K562 (cell line): Measurements from ENCODE around the gene STK36.

Experiments used
- BDP1 ChIP-seq: IDR thresholded peaks from 3 replicates; pipeline ENCODE4 v1.6.1; 2011; ENCODE audit not compliant: insufficient read length, insufficient read depth
- EZH2 ChIP-seq: IDR thresholded peaks from 2 replicates; pipeline ENCODE4 v1.6.1; 2012; ENCODE audit warnings: low read depth, mild to moderate bottlenecking, inconsistent platforms, low read length, borderline replicate concordance
- GTF2A2 ChIP-seq: IDR thresholded peaks from 2 replicates; pipeline ENCODE4 v1.6.1; 2016; ENCODE audit warnings: mild to moderate bottlenecking, missing genetic modification characterization, missing compliant biosample characterization
- JUNB ChIP-seq: fragments of 450-650 bp; formaldehyde crosslinking; conservative IDR thresholded peaks from 2 replicates; pipeline ENCODE4 v1.4.0; 2020; ENCODE audit warnings: mild to moderate bottlenecking
- KAT7 ChIP-seq: sonication (generic); formaldehyde crosslinking; IDR thresholded peaks from 2 replicates; pipeline ENCODE4 v1.8.0; 2022; ENCODE audit warnings: missing genetic modification reagents, mild to moderate bottlenecking, borderline replicate concordance
- MTA3 ChIP-seq: fragments of 450-650 bp; formaldehyde crosslinking; IDR thresholded peaks from 2 replicates; pipeline ENCODE4 v1.6.1; 2017; ENCODE audit warnings: mild to moderate bottlenecking, borderline replicate concordance
- MXI1 ChIP-seq: IDR thresholded peaks from 2 replicates; pipeline ENCODE4 v1.6.1; 2011; ENCODE audit warnings: low read depth, mild to moderate bottlenecking, improper control_type of control experiment, low read length
- POLR2AphosphoS5 ChIP-seq: IDR thresholded peaks from 2 replicates; pipeline ENCODE4 v1.6.1; 2011; ENCODE audit warnings: mild to moderate bottlenecking, low read depth, low read length, moderate library complexity; ENCODE audit not compliant: control insufficient read depth, insufficient read depth
- RFX5 ChIP-seq: IDR thresholded peaks from 2 replicates; pipeline ENCODE4 v1.6.1; 2011; ENCODE audit warnings: low read depth, mild to moderate bottlenecking, improper control_type of control experiment, low read length
- SRSF9 ChIP-seq: fragments of 200-400 bp; formaldehyde crosslinking; IDR thresholded peaks from 2 replicates; pipeline ENCODE4 v1.6.1; 2017; ENCODE audit warnings: low read depth, low read length, borderline replicate concordance
- TEAD1 ChIP-seq, 2 experiments: fragments of 450-650 bp in 1 of 2; sonication (generic) in 1 of 2; formaldehyde crosslinking; IDR thresholded peaks; 2 replicates each; pipeline versions ENCODE4 v1.4.0 to v1.8.0; 2020 to 2022; ENCODE audit warnings: mild to moderate bottlenecking in 2 of 2, missing genetic modification reagents in 1 of 2
- TF ChIP-seq, protein P1 (sequence below), 3 experiments: IDR thresholded peaks in 2 of 3; conservative IDR thresholded peaks in 1 of 3; 2 replicates each; pipeline ENCODE4 v1.5.1; 2011 to 2012; ENCODE audit warnings: low read length in 3 of 3, mild to moderate bottlenecking in 3 of 3, control low read depth in 2 of 3, improper control_type of control experiment in 1 of 3, inconsistent platforms in 1 of 3, low read depth in 1 of 3, mixed read lengths in 1 of 3, moderate library complexity in 1 of 3; ENCODE audit not compliant: insufficient read depth in 2 of 3
- TF ChIP-seq, protein P2 (sequence below): fragments of 250-450 bp; sonication (Bioruptor Pico); IDR thresholded peaks from 2 replicates; pipeline ENCODE4 v1.5.0; 2021; ENCODE audit warnings: mild to moderate bottlenecking, borderline replicate concordance

DNA sequence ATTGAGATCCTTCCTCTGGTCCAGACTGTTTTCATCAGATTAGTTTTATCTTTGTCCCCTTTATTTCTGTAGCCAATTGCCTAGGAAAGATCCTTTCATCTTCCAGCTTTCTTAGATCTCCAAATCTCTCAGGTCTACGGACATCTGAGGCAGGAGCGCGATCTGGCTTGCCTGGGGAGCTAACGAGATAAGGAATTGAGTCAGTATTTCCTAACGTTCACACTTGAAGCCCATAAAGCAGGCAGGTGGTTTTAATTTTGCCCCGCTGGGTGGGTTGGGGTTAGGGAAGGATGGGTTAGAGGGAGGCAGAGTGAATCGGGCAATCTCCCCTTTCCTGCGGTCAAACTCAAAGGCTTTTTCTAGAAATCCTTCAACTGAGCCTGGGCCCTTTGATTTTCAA lies 38.0 kb downstream of the STK36 start:
- TF ChIP-seq SRSF9: no peak
- TF ChIP-seq MXI1: no peak
- TF ChIP-seq JUNB (CRISPR knock-in tag): no peak
- TF ChIP-seq EZH2: no peak
- no peak for TF ChIP-seq KAT7 (CRISPR knock-in tag)
- TF ChIP-seq, protein P1, sequence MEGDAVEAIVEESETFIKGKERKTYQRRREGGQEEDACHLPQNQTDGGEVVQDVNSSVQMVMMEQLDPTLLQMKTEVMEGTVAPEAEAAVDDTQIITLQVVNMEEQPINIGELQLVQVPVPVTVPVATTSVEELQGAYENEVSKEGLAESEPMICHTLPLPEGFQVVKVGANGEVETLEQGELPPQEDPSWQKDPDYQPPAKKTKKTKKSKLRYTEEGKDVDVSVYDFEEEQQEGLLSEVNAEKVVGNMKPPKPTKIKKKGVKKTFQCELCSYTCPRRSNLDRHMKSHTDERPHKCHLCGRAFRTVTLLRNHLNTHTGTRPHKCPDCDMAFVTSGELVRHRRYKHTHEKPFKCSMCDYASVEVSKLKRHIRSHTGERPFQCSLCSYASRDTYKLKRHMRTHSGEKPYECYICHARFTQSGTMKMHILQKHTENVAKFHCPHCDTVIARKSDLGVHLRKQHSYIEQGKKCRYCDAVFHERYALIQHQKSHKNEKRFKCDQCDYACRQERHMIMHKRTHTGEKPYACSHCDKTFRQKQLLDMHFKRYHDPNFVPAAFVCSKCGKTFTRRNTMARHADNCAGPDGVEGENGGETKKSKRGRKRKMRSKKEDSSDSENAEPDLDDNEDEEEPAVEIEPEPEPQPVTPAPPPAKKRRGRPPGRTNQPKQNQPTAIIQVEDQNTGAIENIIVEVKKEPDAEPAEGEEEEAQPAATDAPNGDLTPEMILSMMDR (IDR thresholded peaks at IDR 0.05 in 2 of 3, conservative IDR thresholded peaks at IDR 0.05 in 1 of 3; ENCODE audit: insufficient read depth in 2 of 3, low read depth in 1 of 3, low read length in 3 of 3): no peak
- TF ChIP-seq, protein P2, sequence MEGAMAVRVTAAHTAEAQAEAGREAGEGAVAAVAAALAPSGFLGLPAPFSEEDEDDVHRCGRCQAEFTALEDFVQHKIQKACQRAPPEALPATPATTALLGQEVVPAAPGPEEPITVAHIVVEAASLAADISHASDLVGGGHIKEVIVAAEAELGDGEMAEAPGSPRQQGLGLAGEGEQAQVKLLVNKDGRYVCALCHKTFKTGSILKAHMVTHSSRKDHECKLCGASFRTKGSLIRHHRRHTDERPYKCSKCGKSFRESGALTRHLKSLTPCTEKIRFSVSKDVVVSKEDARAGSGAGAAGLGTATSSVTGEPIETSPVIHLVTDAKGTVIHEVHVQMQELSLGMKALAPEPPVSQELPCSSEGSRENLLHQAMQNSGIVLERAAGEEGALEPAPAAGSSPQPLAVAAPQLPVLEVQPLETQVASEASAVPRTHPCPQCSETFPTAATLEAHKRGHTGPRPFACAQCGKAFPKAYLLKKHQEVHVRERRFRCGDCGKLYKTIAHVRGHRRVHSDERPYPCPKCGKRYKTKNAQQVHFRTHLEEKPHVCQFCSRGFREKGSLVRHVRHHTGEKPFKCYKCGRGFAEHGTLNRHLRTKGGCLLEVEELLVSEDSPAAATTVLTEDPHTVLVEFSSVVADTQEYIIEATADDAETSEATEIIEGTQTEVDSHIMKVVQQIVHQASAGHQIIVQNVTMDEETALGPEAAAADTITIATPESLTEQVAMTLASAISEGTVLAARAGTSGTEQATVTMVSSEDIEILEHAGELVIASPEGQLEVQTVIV (CRISPR knock-in tag): no peak
- no peak for TF ChIP-seq TEAD1 (CRISPR knock-in tag; IDR thresholded peaks at IDR 0.05)
- no peak for TF ChIP-seq RFX5
- TF ChIP-seq GTF2A2 (tag): no peak
- no peak for TF ChIP-seq POLR2AphosphoS5
- no peak for TF ChIP-seq BDP1
- TF ChIP-seq MTA3: no peak
